ENCODE measurements around the gene TMEM229B. TPM values are rescaled to one million over a fixed set of nuclear protein-coding genes. Genes with fewer than 3 reads are reported as not detected.

TMEM229B gene
- total RNA-seq, 4 donors from 2014 or later = 0.84 to 6.6 (median 1.3) TPM

DNA sequence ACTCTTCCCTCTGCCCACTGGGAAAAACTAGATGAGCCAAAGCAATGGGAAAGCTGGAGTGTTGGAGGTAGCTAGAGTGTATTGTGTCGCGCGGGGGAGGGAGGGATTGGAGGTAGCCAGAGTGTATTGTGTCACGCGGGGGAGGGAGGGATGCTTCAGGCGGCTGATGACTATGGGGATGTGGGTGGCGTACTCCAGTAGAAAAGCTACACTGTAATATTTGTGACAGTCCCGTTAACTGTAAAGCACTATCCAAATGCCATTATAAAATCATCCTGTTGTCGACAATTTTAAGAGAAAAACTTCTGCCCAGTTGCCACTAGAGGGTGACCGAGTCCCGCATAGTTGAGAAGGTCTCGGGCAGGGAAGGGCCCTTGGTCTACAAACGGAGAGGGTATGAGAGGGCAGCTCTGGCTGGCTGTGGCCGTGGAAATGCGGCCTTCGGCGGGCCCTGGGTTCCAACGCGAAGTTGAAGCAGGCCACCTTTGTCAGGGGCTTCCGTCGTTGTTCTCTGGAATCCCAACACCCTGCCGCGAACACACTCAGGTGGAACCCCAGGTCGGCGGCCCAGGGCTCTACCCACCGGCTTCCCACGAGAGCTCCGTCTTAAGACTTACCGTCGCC, 61.4 kb downstream of the TMEM229B start:
- DNase-seq (ENCODE audit: low spot score) (no peak), ATAC-seq (ENCODE audit: low FRiP score) (peak; percentile 68)
- TF ChIP-seq, protein P1, sequence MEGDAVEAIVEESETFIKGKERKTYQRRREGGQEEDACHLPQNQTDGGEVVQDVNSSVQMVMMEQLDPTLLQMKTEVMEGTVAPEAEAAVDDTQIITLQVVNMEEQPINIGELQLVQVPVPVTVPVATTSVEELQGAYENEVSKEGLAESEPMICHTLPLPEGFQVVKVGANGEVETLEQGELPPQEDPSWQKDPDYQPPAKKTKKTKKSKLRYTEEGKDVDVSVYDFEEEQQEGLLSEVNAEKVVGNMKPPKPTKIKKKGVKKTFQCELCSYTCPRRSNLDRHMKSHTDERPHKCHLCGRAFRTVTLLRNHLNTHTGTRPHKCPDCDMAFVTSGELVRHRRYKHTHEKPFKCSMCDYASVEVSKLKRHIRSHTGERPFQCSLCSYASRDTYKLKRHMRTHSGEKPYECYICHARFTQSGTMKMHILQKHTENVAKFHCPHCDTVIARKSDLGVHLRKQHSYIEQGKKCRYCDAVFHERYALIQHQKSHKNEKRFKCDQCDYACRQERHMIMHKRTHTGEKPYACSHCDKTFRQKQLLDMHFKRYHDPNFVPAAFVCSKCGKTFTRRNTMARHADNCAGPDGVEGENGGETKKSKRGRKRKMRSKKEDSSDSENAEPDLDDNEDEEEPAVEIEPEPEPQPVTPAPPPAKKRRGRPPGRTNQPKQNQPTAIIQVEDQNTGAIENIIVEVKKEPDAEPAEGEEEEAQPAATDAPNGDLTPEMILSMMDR (IDR thresholded peaks at IDR 0.05) = no peak

GRCh38 chr14:67426161-67426560, 62.4 kb downstream of the TMEM229B start:
- DNase-seq (ENCODE audit: low spot score) = no peak
- no peak for ATAC-seq (ENCODE audit: low FRiP score)
- TF ChIP-seq, protein P1 (IDR thresholded peaks at IDR 0.05) = no peak

GRCh38 chr14:67425608-67426007, 62.9 kb downstream of the TMEM229B start:
- DNase-seq (ENCODE audit: low spot score) (no peak), ATAC-seq (ENCODE audit: low FRiP score) (no peak)
- TF ChIP-seq, protein P1 (IDR thresholded peaks at IDR 0.05) = no peak

GRCh38 chr14:67424539-67424938, 64.0 kb downstream of the TMEM229B start:
- TF ChIP-seq, protein P1 (IDR thresholded peaks at IDR 0.05) = no peak
- DNase-seq (ENCODE audit: low spot score) (no peak), ATAC-seq (ENCODE audit: low FRiP score) (no peak)

- no peak for DNase-seq (ENCODE audit: low spot score)
- no peak for ATAC-seq (ENCODE audit: low FRiP score)
- TF ChIP-seq, protein P1 (IDR thresholded peaks at IDR 0.05) = no peak
These were observed 65.1 kb downstream of the TMEM229B start for GRCh38 chr14:67423424-67423823.

DNA sequence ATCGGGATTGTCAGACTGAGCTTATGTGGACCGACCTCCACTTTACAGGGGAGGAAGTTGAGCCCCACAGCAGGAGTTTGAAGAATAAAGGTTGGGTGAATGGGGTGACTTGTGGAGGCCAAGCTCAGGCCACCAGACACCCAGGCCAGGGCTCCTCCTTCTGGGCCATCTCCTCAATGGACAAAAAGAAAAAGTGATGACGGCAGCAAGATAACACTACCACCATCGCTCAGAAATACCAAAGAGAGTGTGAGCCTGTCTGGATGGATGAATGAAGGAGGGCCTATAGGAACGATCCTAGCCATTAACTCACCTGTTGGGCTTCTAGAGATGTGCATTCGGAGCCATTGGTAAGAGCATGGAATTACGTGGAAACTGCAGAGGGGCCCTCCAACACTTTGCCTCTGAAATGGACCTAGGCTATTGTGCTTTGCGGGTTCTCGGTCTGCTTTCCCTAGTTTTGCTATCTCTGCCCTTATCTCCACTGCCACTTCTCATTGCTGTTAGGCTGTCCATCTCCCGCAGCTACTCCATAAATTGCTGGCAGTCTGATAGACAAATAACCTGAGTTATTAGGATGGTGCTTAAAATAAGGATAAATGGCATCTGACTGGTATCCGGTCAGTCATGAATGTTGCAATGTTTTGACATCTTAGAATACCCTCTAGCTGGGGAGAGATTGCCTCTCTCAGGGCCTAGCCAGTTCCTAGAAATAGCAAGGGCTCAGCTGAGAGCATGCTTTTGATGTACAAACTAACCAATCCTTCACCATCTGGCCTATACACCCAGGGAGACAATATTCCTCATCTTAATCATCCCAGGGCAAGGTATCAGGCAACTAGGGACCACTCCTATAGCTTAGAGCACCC, 66.9 kb downstream of the TMEM229B start:
- ATAC-seq (ENCODE audit: low FRiP score) (no peak), DNase-seq (ENCODE audit: low spot score) (no peak)
- TF ChIP-seq, protein P1 (IDR thresholded peaks at IDR 0.05) = no peak

Small RNAs within 50 kb of the gene (small RNA-seq; reads per million reads assigned to genes)
- not detected for gene MIR5694

Other genes with a start within 250 kb of the TMEM229B start
- 10 to 100 TPM; 14.9 to 18.2 (median 15.3) TPM for gene PALS1, start 247.3 kb downstream of the TMEM229B start, total RNA-seq
- 10 to 100 TPM; 61.2 to 82.7 (median 73.1) TPM for gene ATP6V1D, start 128.9 kb downstream of the TMEM229B start, total RNA-seq
- gene EIF2S1, start 128.4 kb downstream of the TMEM229B start, total RNA-seq = 100 to 1,000 TPM in 2 of 4 donors, 10 to 100 TPM in 2; 43.0 to 150 (median 89.6) TPM
- gene PLEK2, start 76.6 kb downstream of the TMEM229B start, total RNA-seq = 1 to 10 TPM in 3 of 4 donors, not detected in 1; 1.8 to 4.5 (median 3.4) TPM
- 1 to 10 TPM; 1.7 to 7.5 (median 5.5) TPM for gene PLEKHH1, start 44.6 kb upstream of the TMEM229B start, total RNA-seq
- 10 to 100 TPM; 16.0 to 27.7 (median 24.9) TPM for gene PIGH, start 111.5 kb upstream of the TMEM229B start, total RNA-seq
- 10 to 100 TPM in 3 of 4 donors, 1 to 10 TPM in 1; 1.6 to 13.9 (median 11.3) TPM for gene ARG2, start 131.2 kb upstream of the TMEM229B start, total RNA-seq
- 100 to 1,000 TPM in 3 of 4 donors, 10 to 100 TPM in 1; 96.1 to 133 (median 114) TPM for gene VTI1B, start 185.9 kb upstream of the TMEM229B start, total RNA-seq
- gene RDH11, start 207.0 kb upstream of the TMEM229B start, total RNA-seq = 10 to 100 TPM; 29.4 to 38.8 (median 35.3) TPM
- under 1 TPM in 1 of 4 donors, not detected in 3; 0.28 TPM for gene RDH12, start 213.2 kb upstream of the TMEM229B start, total RNA-seq

Data from omental fat pad (tissue), 4 donors.